Measurements from ENCODE around the gene EHD4.

Gene EHD4

DNA sequence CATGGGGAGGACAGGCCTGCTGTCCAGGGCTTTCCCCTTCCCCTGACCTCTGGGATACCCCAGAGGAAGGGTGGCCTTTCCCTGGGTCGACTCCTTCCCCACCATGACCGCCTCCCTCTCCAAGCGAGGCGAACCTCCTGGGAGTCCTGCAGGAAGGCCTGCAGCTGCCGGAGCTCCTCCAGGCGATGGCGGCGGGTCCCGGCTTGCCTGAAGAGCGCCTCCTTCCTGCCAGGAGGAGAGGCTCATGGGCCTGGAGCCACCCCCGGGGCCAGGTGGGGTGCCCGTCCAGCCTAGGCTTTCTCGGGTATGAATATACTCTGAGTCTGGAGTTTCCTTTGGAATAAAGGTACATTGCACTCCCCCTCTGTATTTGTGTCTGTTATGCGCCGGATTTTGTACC, 113.6 kb downstream of the EHD4 start:
- no peak for DNase-seq (ENCODE audit: low spot score)

- DNase-seq (ENCODE audit: low spot score), result no peak
Observed at GRCh38 chr15:41857316-41857715, 115.0 kb downstream of the EHD4 start.

GRCh38 chr15:41856716-41857115, 115.6 kb downstream of the EHD4 start:
- DNase-seq (ENCODE audit: low spot score), result no peak

DNA sequence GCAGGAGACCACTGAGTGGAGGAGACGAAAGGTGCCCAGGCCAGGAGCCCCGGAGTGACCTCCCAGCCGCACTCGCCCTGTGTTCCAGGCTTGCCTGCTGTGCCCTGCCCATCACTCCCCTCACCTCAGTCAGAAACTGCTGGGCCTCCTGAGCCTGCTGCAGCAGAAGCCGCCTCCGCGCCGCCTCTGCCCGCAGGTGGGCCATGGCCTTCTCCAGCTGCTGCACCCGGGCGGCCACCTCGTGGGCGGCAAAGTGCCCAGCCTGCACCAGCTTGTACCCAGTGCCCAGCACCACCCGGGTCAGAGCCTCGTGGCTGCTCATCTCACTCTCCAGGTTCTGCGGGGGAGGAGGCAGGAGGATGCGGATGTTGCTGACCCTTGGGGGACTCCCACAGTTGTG, 116.1 kb downstream of the EHD4 start:
- DNase-seq (ENCODE audit: low spot score), result no peak

GRCh38 chr15:41855261-41855961, 116.9 kb downstream of the EHD4 start:
- no peak for DNase-seq (ENCODE audit: low spot score)

- DNase-seq (ENCODE audit: low spot score), result no peak
Observed at GRCh38 chr15:41854443-41854842, 117.9 kb downstream of the EHD4 start.

GRCh38 chr15:41853831-41854230, 118.5 kb downstream of the EHD4 start:
- DNase-seq (ENCODE audit: low spot score), result no peak

DNA sequence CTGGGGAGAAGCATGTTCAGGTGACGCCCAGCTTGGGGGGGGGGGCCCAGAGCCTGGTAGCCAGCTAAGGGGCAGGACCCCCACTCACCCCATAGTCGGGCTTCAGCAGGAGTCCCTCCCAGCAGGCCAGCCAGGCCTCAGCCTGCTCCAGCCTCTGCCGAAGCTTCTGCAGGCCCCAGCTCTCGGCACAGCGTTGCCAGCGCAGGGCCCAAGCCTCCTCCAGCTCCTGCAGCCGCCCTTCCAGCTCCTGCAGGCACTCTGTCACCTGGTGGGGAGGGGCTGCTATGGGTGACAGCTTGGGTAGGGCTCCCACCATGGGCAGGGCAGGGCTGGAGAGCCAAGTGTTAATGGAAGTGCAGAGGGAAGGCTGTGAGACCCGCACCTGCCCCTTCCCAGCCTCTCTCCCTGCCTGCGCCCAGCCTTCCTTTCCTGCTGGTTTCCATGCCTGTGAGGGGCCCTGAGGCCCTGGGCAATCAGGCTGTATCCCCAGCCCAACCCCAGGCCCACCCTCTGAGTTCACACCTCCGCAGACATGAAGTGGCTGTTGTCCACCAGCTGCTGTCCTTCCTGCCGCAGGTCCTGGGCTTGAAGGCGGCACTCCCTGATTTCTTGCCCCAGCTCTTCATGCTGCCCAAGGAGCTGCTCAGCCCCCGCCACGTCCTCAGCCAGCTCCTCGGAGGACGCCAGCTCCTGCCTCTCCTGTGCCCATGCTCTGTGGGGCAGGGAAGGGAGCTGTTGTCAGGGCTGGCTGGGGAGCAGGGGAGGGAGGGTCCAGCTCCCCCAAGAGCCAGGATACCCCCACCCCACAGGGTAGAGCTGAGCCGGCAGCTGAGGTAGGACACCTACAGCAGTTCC, 119.4 kb downstream of the EHD4 start:
- no peak for DNase-seq (ENCODE audit: low spot score)

- DNase-seq (ENCODE audit: low spot score), result no peak
Observed at GRCh38 chr15:41851755-41852370, 120.5 kb downstream of the EHD4 start.

- no peak for DNase-seq (ENCODE audit: low spot score)
Observed at GRCh38 chr15:41851167-41851523, 121.2 kb downstream of the EHD4 start.

- DNase-seq (ENCODE audit: low spot score), result no peak
Observed at GRCh38 chr15:41850482-41851166, 121.7 kb downstream of the EHD4 start.

DNA sequence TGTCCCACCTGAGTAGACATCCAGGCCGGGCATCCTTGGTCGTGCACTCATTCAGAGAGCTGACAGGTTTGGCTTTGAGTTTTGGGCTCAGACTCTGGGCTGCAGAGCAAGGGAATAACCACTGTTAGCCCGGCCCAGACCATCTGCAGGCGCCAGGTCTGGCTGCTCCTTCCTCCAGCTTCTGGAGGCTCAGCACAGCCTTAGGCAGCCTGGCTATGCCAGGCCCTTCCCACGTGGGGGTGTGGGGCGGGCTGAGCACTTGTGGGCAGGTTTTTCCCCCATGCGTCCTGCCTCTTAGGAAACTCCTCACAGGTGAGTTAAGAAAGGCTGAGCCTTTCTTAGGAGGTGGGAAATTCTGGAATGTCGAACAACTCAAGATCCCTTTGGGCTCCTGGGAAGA, 122.5 kb downstream of the EHD4 start:
- DNase-seq (ENCODE audit: low spot score), result no peak

DNA sequence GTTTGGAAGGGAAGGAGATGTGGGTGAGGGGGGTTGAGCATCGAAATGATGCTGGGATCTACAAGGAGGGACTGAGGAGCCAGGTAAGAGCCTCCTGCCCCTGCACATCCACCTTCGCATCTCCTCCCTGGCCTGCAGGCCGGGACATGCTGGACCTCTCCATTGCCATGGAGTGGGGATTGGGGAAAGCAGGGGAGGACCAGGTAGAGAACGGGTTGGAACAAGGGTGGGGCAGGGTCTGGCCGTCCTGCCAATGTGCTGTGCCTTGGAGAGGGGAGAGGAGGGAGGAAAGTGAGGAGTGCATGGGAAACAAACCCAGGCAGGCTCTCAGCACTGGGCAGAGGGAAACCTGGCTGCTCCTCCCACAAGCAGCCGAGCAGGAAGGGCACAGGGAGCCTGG, 123.2 kb downstream of the EHD4 start:
- DNase-seq (ENCODE audit: low spot score), result no peak

DNA sequence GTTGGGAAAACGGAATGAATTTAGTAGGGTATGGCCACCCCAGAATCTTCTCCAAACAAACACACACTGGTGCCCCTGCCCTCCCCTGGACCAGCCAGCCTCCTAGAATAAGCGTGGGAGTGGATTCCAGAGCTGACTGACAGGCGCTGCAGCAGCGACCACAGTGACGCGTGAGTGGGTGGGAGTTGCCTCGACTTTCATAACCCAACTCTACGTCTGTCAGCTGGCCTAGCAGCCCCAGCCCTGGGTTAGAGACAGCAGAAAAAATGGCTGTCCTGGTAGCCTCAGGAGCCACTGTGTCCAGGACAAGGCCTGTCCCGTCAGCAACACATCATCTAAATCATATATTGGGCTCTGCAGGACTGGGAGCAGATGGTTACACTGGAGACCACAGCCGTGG, 123.7 kb downstream of the EHD4 start:
- DNase-seq (ENCODE audit: low spot score), result no peak

DNA sequence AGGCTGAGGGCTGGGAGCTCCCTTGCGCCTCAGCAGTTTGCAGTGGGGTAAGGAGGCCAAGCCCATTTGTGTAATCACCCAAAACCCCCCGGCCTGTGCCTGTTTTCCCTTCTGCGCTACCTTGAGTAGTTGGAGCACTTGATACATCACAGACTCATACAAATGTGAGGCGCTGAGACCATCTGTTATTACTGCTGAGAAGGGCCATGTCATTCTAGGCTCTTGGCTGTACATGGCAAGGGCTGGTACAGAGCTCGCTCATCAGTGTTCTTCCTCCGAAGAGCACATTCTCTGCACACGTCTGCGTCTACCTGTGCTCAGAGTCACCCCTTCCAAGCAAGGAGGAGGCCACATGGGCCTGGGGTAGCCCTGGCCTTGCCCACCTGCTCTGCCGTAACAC, 124.4 kb downstream of the EHD4 start:
- DNase-seq (ENCODE audit: low spot score), result no peak

- no peak for DNase-seq (ENCODE audit: low spot score)
Observed at GRCh38 chr15:41847206-41847605, 125.2 kb downstream of the EHD4 start.

All from CD4-positive, alpha-beta T cell treated with Interleukin-6 at 100 ng/mL for 8 hours (primary cell).